HEK293 (cell line): ENCODE results near the gene MCF2L.

ENCODE experiments used
- BCL11A ChIP-seq: fragments of 450-650 bp; formaldehyde crosslinking; IDR thresholded peaks from 2 replicates; pipeline ENCODE4 v1.5.1; 2016; ENCODE audit warnings: low read depth, missing biosample characterization, missing genetic modification characterization
- KLF10 ChIP-seq: fragments of 450-650 bp; IDR thresholded peaks from 2 replicates; pipeline ENCODE4 v1.5.1; 2018; ENCODE audit warnings: missing biosample characterization, mild to moderate bottlenecking, missing genetic modification characterization
- KLF9 ChIP-seq: fragments of 450-650 bp; formaldehyde crosslinking; IDR thresholded peaks from 2 replicates; pipeline ENCODE4 v1.5.1; 2016; ENCODE audit warnings: missing biosample characterization, missing genetic modification characterization, low read depth
- ZBTB20 ChIP-seq: fragments of 450-650 bp; formaldehyde crosslinking; IDR thresholded peaks from 2 replicates; pipeline ENCODE4 v1.5.1; 2016; ENCODE audit warnings: missing biosample characterization, missing genetic modification characterization
- ZBTB48 ChIP-seq: fragments of 450-650 bp; formaldehyde crosslinking; IDR thresholded peaks from 2 replicates; pipeline ENCODE4 v1.5.1; 2016; ENCODE audit warnings: missing biosample characterization, missing genetic modification characterization
- ZBTB8A ChIP-seq: fragments of 450-650 bp; formaldehyde crosslinking; IDR thresholded peaks from 2 replicates; pipeline ENCODE4 v1.5.1; 2016; ENCODE audit warnings: missing biosample characterization, missing genetic modification characterization
- ZEB2 ChIP-seq: fragments of 450-650 bp; formaldehyde crosslinking; IDR thresholded peaks from 2 replicates; pipeline ENCODE4 v1.5.1; 2016; ENCODE audit warnings: missing biosample characterization, missing genetic modification characterization
- ZFHX2 ChIP-seq: fragments of 450-650 bp; formaldehyde crosslinking; conservative IDR thresholded peaks from 2 replicates; pipeline ENCODE4 v1.5.1; 2016; ENCODE audit warnings: missing biosample characterization, missing genetic modification characterization
- ZIC2 ChIP-seq: fragments of 450-650 bp; formaldehyde crosslinking; IDR thresholded peaks from 2 replicates; pipeline ENCODE4 v1.5.1; 2016; ENCODE audit warnings: missing biosample characterization, missing genetic modification characterization
- ZNF157 ChIP-seq: fragments of 450-650 bp; formaldehyde crosslinking; IDR thresholded peaks from 2 replicates; pipeline ENCODE4 v1.5.1; 2016; ENCODE audit warnings: missing biosample characterization, missing genetic modification characterization
- ZNF174 ChIP-seq: fragments of 450-650 bp; formaldehyde crosslinking; IDR thresholded peaks from 2 replicates; pipeline ENCODE4 v1.5.0; 2017; ENCODE audit warnings: missing biosample characterization, mild to moderate bottlenecking, missing genetic modification characterization
- ZNF221 ChIP-seq: fragments of 450-650 bp; formaldehyde crosslinking; IDR thresholded peaks from 2 replicates; pipeline ENCODE4 v1.5.1; 2017; ENCODE audit warnings: missing biosample characterization, missing genetic modification characterization, borderline replicate concordance
- ZNF248 ChIP-seq: fragments of 450-650 bp; formaldehyde crosslinking; IDR thresholded peaks from 2 replicates; pipeline ENCODE4 v1.5.1; 2017; ENCODE audit warnings: missing biosample characterization, missing genetic modification characterization
- ZNF302 ChIP-seq: fragments of 450-650 bp; formaldehyde crosslinking; IDR thresholded peaks from 2 replicates; pipeline ENCODE4 v1.5.1; 2016; ENCODE audit warnings: missing biosample characterization, missing genetic modification characterization, low read depth
- ZNF311 ChIP-seq: fragments of 450-650 bp; formaldehyde crosslinking; IDR thresholded peaks from 2 replicates; pipeline ENCODE4 v1.5.1; 2017; ENCODE audit warnings: missing biosample characterization, missing genetic modification characterization, borderline replicate concordance
- ZNF335 ChIP-seq: fragments of 450-650 bp; formaldehyde crosslinking; conservative IDR thresholded peaks from 2 replicates; pipeline ENCODE4 v1.5.1; 2016; ENCODE audit warnings: missing biosample characterization, missing genetic modification characterization
- ZNF354C ChIP-seq: fragments of 450-650 bp; formaldehyde crosslinking; IDR thresholded peaks from 2 replicates; pipeline ENCODE4 v1.5.1; 2016; ENCODE audit warnings: missing biosample characterization, missing genetic modification characterization, low read depth, borderline replicate concordance
- ZNF423 ChIP-seq: fragments of 450-650 bp; formaldehyde crosslinking; IDR thresholded peaks from 2 replicates; pipeline ENCODE4 v1.5.1; 2016; ENCODE audit warnings: missing biosample characterization, missing genetic modification characterization
- ZNF488 ChIP-seq: fragments of 450-650 bp; formaldehyde crosslinking; IDR thresholded peaks from 2 replicates; pipeline ENCODE4 v1.5.1; 2016; ENCODE audit warnings: missing biosample characterization, missing genetic modification characterization
- ZNF600 ChIP-seq: fragments of 450-650 bp; formaldehyde crosslinking; IDR thresholded peaks from 2 replicates; pipeline ENCODE4 v1.5.1; 2016; ENCODE audit warnings: missing biosample characterization, missing genetic modification characterization
- ZNF624 ChIP-seq: fragments of 450-650 bp; formaldehyde crosslinking; IDR thresholded peaks from 2 replicates; pipeline ENCODE4 v1.5.1; 2017; ENCODE audit warnings: missing biosample characterization, missing genetic modification characterization
- ZNF677 ChIP-seq: fragments of 450-650 bp; IDR thresholded peaks from 2 replicates; pipeline ENCODE4 v1.5.0; 2018; ENCODE audit warnings: missing biosample characterization, mild to moderate bottlenecking, missing genetic modification characterization, moderate library complexity
- ZNF776 ChIP-seq: fragments of 450-650 bp; formaldehyde crosslinking; IDR thresholded peaks from 2 replicates; pipeline ENCODE4 v1.5.0; 2017; ENCODE audit warnings: missing biosample characterization, missing genetic modification characterization, borderline replicate concordance
- ZNF785 ChIP-seq: fragments of 450-650 bp; formaldehyde crosslinking; IDR thresholded peaks from 2 replicates; pipeline ENCODE4 v1.5.1; 2016; ENCODE audit warnings: missing biosample characterization, missing genetic modification characterization
- ZNF830 ChIP-seq: fragments of 450-650 bp; IDR thresholded peaks from 2 replicates; pipeline ENCODE4 v1.5.0; 2018; ENCODE audit warnings: missing biosample characterization, missing genetic modification characterization, low read depth, mild to moderate bottlenecking, moderate library complexity
- ZSCAN16 ChIP-seq: fragments of 450-650 bp; formaldehyde crosslinking; IDR thresholded peaks from 2 replicates; pipeline ENCODE4 v1.5.1; 2016; ENCODE audit warnings: missing biosample characterization, missing genetic modification characterization
- TF ChIP-seq, protein P1 (sequence below): sonication (generic); formaldehyde crosslinking; IDR thresholded peaks from 2 replicates; pipeline ENCODE4 v1.8.1; 2022; ENCODE audit warnings: mild to moderate bottlenecking, moderate library complexity, missing genetic modification reagents
- TF ChIP-seq, protein P2 (sequence below): fragments of 450-650 bp; formaldehyde crosslinking; IDR thresholded peaks from 2 replicates; pipeline ENCODE4 v1.5.1; 2017; ENCODE audit warnings: missing biosample characterization, missing genetic modification characterization
- TF ChIP-seq, protein P3 (sequence below): fragments of 450-650 bp; formaldehyde crosslinking; IDR thresholded peaks from 2 replicates; pipeline ENCODE4 v1.5.1; 2016; ENCODE audit warnings: missing biosample characterization, missing genetic modification characterization
- TF ChIP-seq, protein P4 (sequence below): fragments of 450-650 bp; formaldehyde crosslinking; optimal IDR thresholded peaks from 2 replicates; pipeline ENCODE3; 2016; ENCODE audit warnings: missing biosample characterization, mild to moderate bottlenecking, missing genetic modification characterization
- TF ChIP-seq, protein P5 (sequence below): fragments of 450-650 bp; formaldehyde crosslinking; IDR thresholded peaks from 2 replicates; pipeline ENCODE4 v1.5.1; 2016; ENCODE audit warnings: missing biosample characterization, missing genetic modification characterization, borderline replicate concordance

MCF2L gene

DNA sequence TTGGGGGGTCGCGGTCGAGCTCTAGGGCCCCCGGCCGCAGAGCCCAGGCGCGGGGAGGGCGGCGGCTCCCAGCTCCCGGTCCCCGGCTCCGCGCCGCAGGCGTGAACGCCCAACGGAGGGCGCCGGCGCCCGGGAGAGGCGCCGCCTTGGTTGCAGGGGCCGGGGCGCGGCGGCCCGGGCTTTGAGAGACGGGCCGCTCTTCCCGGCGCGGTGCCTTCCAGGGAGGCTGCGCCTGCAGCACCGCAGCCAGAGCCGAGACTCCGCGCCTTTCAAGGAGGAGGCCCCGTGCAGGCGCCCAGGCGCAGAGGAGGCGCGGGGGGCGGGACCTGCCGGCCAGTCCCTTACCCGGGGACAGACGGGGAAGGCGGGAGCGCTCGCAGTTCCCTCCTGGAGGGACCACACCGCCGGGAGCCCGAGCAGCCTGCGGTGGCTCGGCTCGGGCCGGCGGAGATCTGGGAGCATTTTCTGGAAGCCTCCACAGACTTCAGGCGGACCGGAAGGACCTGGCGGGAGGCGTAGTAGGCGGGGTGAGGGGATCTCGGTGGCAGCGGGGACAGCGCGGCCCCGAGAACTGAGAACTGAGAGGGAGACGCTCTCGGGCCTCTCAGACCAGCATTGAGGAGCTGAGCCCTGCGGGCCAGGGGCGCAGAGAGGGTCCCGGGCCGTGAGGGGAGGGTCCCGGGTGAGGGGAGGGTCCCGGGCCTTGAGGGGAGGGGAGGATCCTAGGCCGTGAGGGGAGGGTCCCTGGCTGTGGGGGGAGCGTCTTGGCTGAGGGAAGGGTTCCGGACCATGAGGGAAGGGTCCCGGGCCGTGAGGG, 25.5 kb upstream of the MCF2L start (continued):
- TF ChIP-seq ZNF423 (tag by site-specific recombination) (no peak), ZBTB20 (tag by site-specific recombination) (peak; percentile 51; the same call in 1 of the 2 replicates), ZNF677 (tag by site-specific recombination) (peak; percentile 44; the same call in 1 of the 2 replicates), BCL11A (tag by site-specific recombination) (no peak), ZBTB8A (tag by site-specific recombination) (peak; percentile 94), ZNF624 (tag by site-specific recombination) (no peak), ZNF785 (tag by site-specific recombination) (no peak), ZBTB48 (tag by site-specific recombination) (peak; percentile 43; the same call in 1 of the 2 replicates), ZSCAN16 (tag by site-specific recombination) (no peak), ZNF600 (tag by site-specific recombination) (peak; percentile 84), KLF9 (peak; percentile 37), KLF10 (tag by site-specific recombination) (no peak; the same call in 1 of the 2 replicates), ZEB2 (tag by site-specific recombination) (peak; percentile 17; the same call in 1 of the 2 replicates), ZNF174 (tag by site-specific recombination) (no peak), ZNF488 (tag by site-specific recombination) (no peak), ZNF157 (tag by site-specific recombination) (no peak), ZIC2 (tag by site-specific recombination) (peak; percentile 71), ZNF302 (tag by site-specific recombination) (no peak), ZNF830 (tag by site-specific recombination) (no peak), ZNF311 (tag by site-specific recombination) (no peak), ZNF354C (no peak), ZNF335 (tag by site-specific recombination) (peak; percentile 68), ZNF248 (no peak), ZNF221 (tag by site-specific recombination) (no peak), ZNF776 (no peak), ZFHX2 (no peak)
- TF ChIP-seq, protein P1, sequence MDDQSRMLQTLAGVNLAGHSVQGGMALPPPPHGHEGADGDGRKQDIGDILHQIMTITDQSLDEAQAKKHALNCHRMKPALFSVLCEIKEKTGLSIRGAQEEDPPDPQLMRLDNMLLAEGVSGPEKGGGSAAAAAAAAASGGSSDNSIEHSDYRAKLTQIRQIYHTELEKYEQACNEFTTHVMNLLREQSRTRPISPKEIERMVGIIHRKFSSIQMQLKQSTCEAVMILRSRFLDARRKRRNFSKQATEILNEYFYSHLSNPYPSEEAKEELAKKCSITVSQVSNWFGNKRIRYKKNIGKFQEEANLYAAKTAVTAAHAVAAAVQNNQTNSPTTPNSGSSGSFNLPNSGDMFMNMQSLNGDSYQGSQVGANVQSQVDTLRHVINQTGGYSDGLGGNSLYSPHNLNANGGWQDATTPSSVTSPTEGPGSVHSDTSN (CRISPR knock-in tag), result no peak
- TF ChIP-seq, protein P2, sequence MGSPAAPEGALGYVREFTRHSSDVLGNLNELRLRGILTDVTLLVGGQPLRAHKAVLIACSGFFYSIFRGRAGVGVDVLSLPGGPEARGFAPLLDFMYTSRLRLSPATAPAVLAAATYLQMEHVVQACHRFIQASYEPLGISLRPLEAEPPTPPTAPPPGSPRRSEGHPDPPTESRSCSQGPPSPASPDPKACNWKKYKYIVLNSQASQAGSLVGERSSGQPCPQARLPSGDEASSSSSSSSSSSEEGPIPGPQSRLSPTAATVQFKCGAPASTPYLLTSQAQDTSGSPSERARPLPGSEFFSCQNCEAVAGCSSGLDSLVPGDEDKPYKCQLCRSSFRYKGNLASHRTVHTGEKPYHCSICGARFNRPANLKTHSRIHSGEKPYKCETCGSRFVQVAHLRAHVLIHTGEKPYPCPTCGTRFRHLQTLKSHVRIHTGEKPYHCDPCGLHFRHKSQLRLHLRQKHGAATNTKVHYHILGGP (tag by site-specific recombination), result no peak
- TF ChIP-seq, protein P3, sequence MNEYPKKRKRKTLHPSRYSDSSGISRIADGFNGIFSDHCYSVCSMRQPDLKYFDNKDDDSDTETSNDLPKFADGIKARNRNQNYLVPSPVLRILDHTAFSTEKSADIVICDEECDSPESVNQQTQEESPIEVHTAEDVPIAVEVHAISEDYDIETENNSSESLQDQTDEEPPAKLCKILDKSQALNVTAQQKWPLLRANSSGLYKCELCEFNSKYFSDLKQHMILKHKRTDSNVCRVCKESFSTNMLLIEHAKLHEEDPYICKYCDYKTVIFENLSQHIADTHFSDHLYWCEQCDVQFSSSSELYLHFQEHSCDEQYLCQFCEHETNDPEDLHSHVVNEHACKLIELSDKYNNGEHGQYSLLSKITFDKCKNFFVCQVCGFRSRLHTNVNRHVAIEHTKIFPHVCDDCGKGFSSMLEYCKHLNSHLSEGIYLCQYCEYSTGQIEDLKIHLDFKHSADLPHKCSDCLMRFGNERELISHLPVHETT, result no peak
- TF ChIP-seq, protein P4, sequence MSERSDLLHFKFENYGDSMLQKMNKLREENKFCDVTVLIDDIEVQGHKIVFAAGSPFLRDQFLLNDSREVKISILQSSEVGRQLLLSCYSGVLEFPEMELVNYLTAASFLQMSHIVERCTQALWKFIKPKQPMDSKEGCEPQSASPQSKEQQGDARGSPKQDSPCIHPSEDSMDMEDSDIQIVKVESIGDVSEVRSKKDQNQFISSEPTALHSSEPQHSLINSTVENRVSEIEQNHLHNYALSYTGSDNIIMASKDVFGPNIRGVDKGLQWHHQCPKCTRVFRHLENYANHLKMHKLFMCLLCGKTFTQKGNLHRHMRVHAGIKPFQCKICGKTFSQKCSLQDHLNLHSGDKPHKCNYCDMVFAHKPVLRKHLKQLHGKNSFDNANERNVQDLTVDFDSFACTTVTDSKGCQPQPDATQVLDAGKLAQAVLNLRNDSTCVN, result peak; percentile 80
- TF ChIP-seq, protein P5, sequence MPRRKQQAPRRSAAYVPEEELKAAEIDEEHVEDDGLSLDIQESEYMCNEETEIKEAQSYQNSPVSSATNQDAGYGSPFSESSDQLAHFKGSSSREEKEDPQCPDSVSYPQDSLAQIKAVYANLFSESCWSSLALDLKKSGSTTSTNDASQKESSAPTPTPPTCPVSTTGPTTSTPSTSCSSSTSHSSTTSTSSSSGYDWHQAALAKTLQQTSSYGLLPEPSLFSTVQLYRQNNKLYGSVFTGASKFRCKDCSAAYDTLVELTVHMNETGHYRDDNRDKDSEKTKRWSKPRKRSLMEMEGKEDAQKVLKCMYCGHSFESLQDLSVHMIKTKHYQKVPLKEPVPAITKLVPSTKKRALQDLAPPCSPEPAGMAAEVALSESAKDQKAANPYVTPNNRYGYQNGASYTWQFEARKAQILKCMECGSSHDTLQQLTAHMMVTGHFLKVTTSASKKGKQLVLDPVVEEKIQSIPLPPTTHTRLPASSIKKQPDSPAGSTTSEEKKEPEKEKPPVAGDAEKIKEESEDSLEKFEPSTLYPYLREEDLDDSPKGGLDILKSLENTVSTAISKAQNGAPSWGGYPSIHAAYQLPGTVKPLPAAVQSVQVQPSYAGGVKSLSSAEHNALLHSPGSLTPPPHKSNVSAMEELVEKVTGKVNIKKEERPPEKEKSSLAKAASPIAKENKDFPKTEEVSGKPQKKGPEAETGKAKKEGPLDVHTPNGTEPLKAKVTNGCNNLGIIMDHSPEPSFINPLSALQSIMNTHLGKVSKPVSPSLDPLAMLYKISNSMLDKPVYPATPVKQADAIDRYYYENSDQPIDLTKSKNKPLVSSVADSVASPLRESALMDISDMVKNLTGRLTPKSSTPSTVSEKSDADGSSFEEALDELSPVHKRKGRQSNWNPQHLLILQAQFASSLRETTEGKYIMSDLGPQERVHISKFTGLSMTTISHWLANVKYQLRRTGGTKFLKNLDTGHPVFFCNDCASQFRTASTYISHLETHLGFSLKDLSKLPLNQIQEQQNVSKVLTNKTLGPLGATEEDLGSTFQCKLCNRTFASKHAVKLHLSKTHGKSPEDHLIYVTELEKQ (tag by site-specific recombination), result no peak
